NCI-H82 treated with DMSO at 0.1 percent for 48 hours (cell line): Measurements from ENCODE around the gene TMEM178B.
"Not testable (repeated sequence)": the region's sequence is repeated elsewhere in the genome, so short reads cannot be mapped to it uniquely, and the experiment has no call there.

Experiments used
- DNase-seq: peaks from one replicate; lab custom pipeline; 2025; ENCODE audit not compliant: unreplicated experiment; lab: John Stamatoyannopoulos, UW

Gene TMEM178B

DNA sequence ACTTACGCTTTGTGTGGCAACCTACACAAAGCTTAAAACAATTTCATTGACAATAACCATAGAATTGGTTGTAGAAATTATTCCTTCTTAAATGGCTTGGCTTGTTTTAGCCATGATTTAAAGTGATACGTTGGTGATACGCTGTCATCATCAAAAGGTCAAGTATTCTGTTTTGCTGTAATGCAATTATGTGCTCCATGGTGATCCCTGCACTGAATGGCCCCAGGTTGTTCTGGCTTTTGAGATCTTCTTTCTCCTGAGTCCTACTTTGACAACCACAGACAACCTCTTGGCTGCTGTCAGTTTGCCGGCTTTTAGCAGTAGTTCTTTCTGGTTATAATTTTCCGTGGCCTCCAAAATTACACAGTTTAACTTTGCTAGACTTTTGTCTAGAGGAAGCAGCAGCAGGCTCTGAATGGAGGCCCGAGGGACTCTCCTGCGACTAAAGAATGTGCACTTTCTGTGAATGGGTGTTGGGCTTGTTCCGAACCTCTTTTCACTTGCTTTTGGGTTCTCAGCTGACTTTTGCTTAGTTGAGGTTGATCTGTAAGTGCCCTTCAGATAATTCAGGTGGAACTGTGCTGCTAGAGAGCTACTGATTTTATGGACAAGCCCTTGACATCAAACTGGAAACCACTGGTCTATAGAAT, 104.7 kb downstream of the TMEM178B start:
- no peak for DNase-seq

- no peak for DNase-seq
Measured at GRCh38 chr7:141181812-141182211, 107.9 kb downstream of the TMEM178B start.

DNA sequence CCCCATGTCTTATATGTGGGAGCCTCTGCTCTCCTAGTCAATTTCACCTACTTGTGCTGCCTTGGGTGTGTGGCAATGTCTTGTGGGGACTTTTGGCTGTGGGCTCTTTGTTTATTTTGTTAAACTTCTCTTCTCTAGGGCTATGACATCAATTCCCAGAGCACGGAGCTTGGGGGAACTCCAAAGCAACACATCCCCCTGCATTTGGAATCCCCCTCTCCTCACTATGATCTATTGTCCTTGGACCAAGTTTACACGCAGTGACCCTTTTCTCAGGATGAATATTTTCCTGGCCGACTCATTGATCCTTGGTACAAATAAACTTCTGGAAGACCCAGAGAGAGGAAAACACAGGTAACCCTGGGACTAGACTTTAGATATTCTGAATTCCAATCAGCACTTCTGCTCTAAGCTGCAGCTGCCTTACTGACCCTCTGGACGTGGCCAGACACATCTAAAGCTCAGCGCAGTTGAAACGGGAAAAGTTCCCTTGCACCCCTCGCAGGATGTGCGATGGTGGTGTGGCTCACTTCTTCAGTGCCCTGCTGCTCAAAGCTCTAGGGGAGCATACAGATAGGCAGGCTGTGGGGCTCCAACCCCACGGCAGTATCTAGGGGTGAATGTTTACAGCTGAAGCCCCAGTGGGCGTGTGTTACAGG, 110.8 kb downstream of the TMEM178B start:
- no peak for DNase-seq

GRCh38 chr7:141185369-141185967, 111.6 kb downstream of the TMEM178B start:
- no peak for DNase-seq

GRCh38 chr7:141189231-141189630, 115.4 kb downstream of the TMEM178B start:
- DNase-seq = no peak

DNA sequence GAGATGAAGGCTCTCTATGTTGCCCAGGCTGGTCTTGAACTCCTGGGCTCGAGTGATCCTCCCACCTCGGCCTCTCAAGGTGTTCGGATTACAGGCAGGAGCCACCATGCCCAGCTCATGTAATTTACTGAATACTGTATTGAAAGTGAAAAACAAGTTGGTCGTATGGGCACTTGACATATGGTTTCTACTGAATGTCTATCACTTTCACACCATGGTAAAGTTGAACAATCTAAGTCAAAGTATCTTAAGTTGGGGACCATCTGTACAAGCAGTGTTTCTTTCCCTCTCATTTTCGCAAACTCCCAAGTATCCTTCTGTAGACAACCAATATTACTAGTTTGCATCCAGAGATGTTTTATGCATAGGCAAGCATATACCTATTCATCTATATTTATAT, 116.6 kb downstream of the TMEM178B start:
- no peak for DNase-seq

DNA sequence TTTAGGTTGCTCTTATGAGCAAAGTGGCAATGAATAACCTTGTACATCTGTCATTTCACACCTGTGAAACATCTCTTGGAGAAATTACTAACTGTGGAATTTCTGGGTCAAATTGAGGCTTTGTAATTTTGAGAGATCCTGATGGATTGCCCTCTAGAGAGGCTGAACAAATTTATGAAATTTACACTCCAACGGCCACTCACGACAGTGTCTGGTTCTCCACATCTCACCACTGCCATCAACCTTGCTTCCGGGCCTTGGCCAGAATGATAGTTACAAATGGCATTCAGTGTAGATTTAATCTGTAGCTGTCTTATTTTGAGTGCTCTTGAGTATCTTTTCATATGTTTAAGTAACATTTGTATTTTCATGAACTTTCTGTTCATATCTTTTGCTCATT, 117.4 kb downstream of the TMEM178B start:
- DNase-seq = no peak

- DNase-seq = no peak
Measured at GRCh38 chr7:141193066-141193465, 119.2 kb downstream of the TMEM178B start.

DNA sequence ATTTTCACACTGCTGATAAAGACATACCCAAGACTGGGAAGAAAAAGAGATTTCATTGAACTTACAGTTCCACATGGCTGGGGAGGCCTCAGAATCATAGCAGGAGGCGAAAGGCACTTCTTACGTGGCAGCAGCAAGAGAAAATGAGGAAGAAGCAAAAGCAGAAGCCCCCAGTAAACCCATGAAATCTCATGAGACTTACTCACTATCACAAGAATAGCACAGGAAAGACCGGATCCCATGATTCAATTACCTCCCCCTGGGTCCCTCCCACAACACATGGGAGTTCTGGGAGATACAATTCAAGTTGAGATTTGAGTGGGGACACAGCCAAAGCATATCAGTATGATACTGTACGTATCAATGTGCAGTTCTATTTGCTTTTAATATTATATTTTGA, 121.9 kb downstream of the TMEM178B start:
- DNase-seq = not testable (repeated sequence)

DNA sequence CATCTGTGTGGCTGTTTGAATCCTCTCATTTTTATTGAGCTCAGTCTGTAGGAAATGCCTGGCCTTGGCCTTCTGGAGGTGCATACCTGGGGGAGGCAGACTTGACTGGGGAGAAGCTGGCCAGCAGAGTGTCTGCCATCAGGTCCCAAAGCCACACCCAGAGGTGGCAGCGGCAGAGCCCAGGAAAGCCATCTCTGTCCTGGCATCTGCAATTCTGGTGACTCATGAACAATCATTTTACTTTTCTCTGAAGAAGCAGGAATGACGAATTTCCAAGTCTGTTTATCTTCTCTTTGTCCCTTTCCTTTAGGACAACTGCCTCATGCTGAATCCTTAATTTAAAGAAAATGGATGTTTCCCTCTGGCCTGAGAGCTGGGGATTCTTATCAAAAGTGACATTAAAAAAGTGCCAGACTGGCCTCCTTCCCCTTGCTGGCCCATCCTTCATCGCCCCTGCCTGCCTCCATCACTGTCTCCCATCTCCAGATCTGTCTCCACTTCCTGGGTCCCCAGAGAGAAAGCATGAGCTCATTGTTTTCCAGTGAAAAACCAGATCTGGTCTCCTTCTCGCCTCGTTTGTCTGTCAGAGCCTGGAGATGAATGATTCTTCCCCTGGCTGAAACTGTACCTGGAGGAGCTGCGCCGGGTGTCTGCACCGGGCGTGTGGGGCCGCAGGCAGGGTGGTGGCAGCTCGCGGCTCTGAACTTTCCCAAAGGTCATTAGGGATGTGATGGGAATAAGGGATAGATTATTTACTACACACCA, 124.5 kb downstream of the TMEM178B start:
- no peak for DNase-seq

- DNase-seq = no peak
Measured at GRCh38 chr7:141200191-141201108, 126.6 kb downstream of the TMEM178B start.

GRCh38 chr7:141201145-141201885, 127.5 kb downstream of the TMEM178B start:
- peak; percentile 39 for DNase-seq

- peak; percentile 86 for DNase-seq
Measured at GRCh38 chr7:141202535-141202934, 128.7 kb downstream of the TMEM178B start.

GRCh38 chr7:141203177-141203576, 129.3 kb downstream of the TMEM178B start:
- DNase-seq = peak; percentile 54

DNA sequence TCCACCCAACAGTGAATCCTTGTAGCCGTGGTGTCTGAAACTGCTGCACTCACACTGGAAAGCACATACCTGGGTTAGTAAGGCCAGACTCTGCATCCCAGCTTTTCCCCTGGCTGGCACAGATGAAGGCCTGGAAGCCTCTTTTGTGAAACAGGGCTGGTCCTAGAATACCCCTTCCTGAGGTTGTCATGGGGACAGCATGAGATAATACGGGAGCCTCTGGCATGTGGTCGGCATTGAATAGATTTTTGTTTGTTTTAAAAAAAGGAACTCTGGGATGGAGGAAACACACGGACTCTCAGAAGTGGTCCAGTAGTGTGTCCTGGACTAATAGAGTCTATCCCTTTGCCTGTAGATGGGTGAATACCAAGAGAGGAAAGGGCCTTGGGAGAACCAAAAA, 129.7 kb downstream of the TMEM178B start:
- no peak for DNase-seq

GRCh38 chr7:141207661-141208060, 133.8 kb downstream of the TMEM178B start:
- DNase-seq = no peak

GRCh38 chr7:141208539-141208938, 134.7 kb downstream of the TMEM178B start:
- no peak for DNase-seq

- no peak for DNase-seq
Measured at GRCh38 chr7:141209454-141209853, 135.6 kb downstream of the TMEM178B start.

DNA sequence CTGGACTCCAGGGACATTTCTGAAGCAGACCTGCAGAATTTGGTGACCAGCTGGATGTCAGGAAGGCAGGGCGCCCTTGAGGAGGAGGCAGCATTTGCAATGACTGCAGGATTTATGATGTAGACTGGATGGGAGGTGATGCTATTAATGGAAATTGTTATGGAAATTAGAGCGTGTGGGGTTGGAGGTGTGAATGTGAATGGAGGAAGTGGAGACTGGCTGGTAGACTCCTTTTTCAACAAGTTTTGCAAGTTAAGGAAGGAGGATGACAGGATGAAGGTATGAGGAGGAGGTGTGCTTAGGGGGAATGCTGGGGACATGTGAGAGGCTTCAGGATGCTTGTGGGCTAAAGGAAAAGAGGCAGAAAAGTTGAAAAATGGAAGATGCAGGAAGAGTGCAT, 137.0 kb downstream of the TMEM178B start:
- DNase-seq = no peak

DNA sequence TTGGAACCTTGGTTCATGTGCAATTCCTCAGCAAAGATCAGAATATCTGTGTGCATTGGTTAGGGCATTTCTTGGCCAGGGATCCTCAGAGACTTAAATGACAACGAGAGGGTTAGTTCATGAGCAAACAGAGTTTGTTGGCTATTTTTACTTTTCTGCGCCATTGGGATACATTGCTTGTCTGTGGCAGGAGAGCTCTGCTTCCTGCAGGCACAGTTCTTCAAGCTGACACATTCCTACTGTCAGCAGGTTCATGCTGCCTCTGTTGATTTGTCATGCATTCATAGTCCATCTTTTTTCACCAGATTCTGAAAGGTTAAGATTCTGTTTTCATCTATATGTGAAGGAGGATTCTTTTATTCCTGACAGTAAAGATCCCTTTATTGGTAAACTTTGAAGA, 139.4 kb downstream of the TMEM178B start:
- no peak for DNase-seq
